Left lobe of liver (tissue), 2 donors: ENCODE data around the gene ACADM. TPM values are rescaled to one million over a fixed set of nuclear protein-coding genes. Genes with fewer than 3 reads are reported as not detected.
"Not testable (repeated sequence)": the region's sequence is repeated elsewhere in the genome, so short reads cannot be mapped to it uniquely, and the experiment has no call there.

Experiments
- ATAC-seq: fragments of 200-7000 bp; cut with Tn5 transposase; one replicate; pipeline ENCODE4 v1.9.1; 2020; ENCODE audit warnings: mild to moderate bottlenecking, moderate library complexity
- DNase-seq: peaks from one replicate; pipeline ENCODE4 v3.0.0-alpha.2; 2020; ENCODE audit warnings: low spot score
- total RNA-seq: library from RNA; stranded (reverse); gene quantifications from one replicate; pipeline ENCODE4 v1.2.1, GENCODE V29; 2021
- donor health status: DM: no; HTN: no; CAD: no; lungs with moderate emphysema.
- donor health status: DM: no; HTN: yes; CAD: no.

ACADM gene
- total RNA-seq, result 91.5 TPM

GRCh38 chr1:75724472-75725022, at the start of gene ACADM:
Gene ACADM, plus strand, starts transcription at chr1:75724709. Its CDS starts 79 bp downstream, at chr1:75724788.
- ATAC-seq, result peak; percentile 94
- DNase-seq, result peak; percentile 97

GRCh38 chr1:75677443-75677842, 47.1 kb upstream of the ACADM start:
- DNase-seq (no peak), ATAC-seq (no peak)

- ATAC-seq, DNase-seq: not testable (repeated sequence)
Measured at GRCh38 chr1:75677964-75678363, 46.5 kb upstream of the ACADM start.

GRCh38 chr1:75690547-75690946, 34.0 kb upstream of the ACADM start:
- no peak for ATAC-seq
- no peak for DNase-seq

- ATAC-seq, result no peak
- no peak for DNase-seq
Measured at GRCh38 chr1:75693551-75693950, 31.0 kb upstream of the ACADM start.

- ATAC-seq (no peak), DNase-seq (no peak)
Measured at GRCh38 chr1:75696000-75696399, 28.5 kb upstream of the ACADM start.

- no peak for DNase-seq
- ATAC-seq, result no peak
Measured at GRCh38 chr1:75707191-75707590, 17.3 kb upstream of the ACADM start.

- no peak for ATAC-seq
Measured at GRCh38 chr1:75708910-75709309, 15.6 kb upstream of the ACADM start.

GRCh38 chr1:75710832-75711231, 13.7 kb upstream of the ACADM start:
- ATAC-seq, result no peak
- no peak for DNase-seq

More at GRCh38 chr1:75708910-75709309, 15.6 kb upstream of the ACADM start:
- DNase-seq, result no peak

GRCh38 chr1:75711846-75712245, 12.7 kb upstream of the ACADM start:
- no peak for ATAC-seq
- DNase-seq, result no peak

- ATAC-seq (no peak), DNase-seq (no peak)
Measured at GRCh38 chr1:75712306-75712705, 12.2 kb upstream of the ACADM start.

- ATAC-seq (no peak), DNase-seq (no peak)
Measured at GRCh38 chr1:75719810-75720209, 4.7 kb upstream of the ACADM start.

GRCh38 chr1:75720325-75720724, 4.2 kb upstream of the ACADM start:
- no peak for ATAC-seq
- no peak for DNase-seq

- DNase-seq (no peak), ATAC-seq (no peak)
Measured at GRCh38 chr1:75720820-75721219, 3.7 kb upstream of the ACADM start.

- ATAC-seq, DNase-seq: not testable (repeated sequence)
Measured at GRCh38 chr1:75722246-75722645, 2.3 kb upstream of the ACADM start.

GRCh38 chr1:75722966-75723365, 1.5 kb upstream of the ACADM start:
- DNase-seq (no peak), ATAC-seq (no peak)

- DNase-seq (peak; percentile 91), ATAC-seq (peak; percentile 90)
Measured at GRCh38 chr1:75723989-75724471, 479 bp upstream of the ACADM start.

- ATAC-seq (no peak), DNase-seq (no peak)
Measured at GRCh38 chr1:75725266-75725665, 757 bp downstream of the ACADM start.

GRCh38 chr1:75725861-75726361, 1.4 kb downstream of the ACADM start:
- ATAC-seq, result peak; percentile 40
- DNase-seq, result peak; percentile 72

GRCh38 chr1:75727571-75727970, 3.1 kb downstream of the ACADM start:
- ATAC-seq (no peak), DNase-seq (no peak)

GRCh38 chr1:75730432-75730831, 5.9 kb downstream of the ACADM start:
- DNase-seq, result no peak
- no peak for ATAC-seq

- DNase-seq, result no peak
- ATAC-seq, result no peak
Measured at GRCh38 chr1:75731881-75732280, 7.4 kb downstream of the ACADM start.

- no peak for DNase-seq
- no peak for ATAC-seq
Measured at GRCh38 chr1:75732703-75733102, 8.2 kb downstream of the ACADM start.
